Brain microvascular endothelial cell (primary cell): Measurements from ENCODE around the gene ACAP3.

Experiments
- DNase-seq: peaks from one replicate; pipeline ENCODE4 v3.0.0-alpha.2; 2020
- H3K27ac ChIP-seq: fragments of 250-450 bp; sonication (Bioruptor Pico); 2 replicates; pipeline ENCODE4 v1.5.1; 2020; ENCODE audit warnings: mild to moderate bottlenecking, moderate library complexity
- H3K27me3 ChIP-seq: fragments of 250-450 bp; sonication (Bioruptor Pico); replicated peaks from 2 replicates; pipeline ENCODE4 v1.5.1; 2020; ENCODE audit warnings: mild to moderate bottlenecking
- H3K36me3 ChIP-seq: fragments of 250-450 bp; sonication (Bioruptor Pico); replicated peaks from 2 replicates; pipeline ENCODE4 v1.5.1; 2020; ENCODE audit warnings: mild to moderate bottlenecking
- H3K4me3 ChIP-seq: 2 replicates; pipeline ENCODE4 v1.5.1; 2011; ENCODE audit warnings: low read depth, mild to moderate bottlenecking, control low read depth, low read length, moderate library complexity
- in situ Hi-C: cut with HindIII; loops from 2 replicates; pipeline ENCODE4 v1.10.0; 2017; ENCODE audit warnings: low sequenced_read_pairs, low pct_ligation_motif_present
- TF ChIP-seq, protein P1 (sequence below): IDR thresholded peaks from 2 replicates; pipeline ENCODE4 v1.5.1; 2011; ENCODE audit warnings: low read depth, mild to moderate bottlenecking, moderate library complexity, low read length, control low read depth, inconsistent platforms; ENCODE audit errors: missing control alignments

ACAP3 gene

DNA sequence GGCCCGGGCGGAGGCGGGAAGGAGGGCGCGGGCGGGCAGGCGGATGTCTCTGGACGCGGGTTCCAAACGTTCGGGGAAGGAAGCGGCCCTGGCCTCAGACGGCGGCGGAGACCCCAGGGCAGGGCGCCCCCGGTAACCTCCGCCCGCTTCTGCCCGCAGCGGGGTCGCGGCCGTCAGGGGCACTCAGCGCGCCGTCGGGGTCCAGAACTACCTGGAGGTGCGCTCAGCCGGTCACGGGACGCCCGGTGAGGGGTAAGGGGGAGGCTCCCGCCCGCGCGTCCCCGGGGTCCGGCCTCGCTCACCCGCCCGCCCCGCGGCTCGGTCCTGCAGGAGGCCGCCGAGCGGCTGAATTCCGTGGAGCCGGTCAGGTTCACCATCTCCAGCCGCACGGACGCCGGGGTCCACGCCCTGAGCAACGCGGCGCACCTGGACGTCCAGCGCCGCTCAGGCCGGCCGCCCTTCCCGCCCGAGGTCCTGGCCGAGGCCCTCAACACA lies 1.1 kb upstream of the ACAP3 start:
- TF ChIP-seq, protein P1, sequence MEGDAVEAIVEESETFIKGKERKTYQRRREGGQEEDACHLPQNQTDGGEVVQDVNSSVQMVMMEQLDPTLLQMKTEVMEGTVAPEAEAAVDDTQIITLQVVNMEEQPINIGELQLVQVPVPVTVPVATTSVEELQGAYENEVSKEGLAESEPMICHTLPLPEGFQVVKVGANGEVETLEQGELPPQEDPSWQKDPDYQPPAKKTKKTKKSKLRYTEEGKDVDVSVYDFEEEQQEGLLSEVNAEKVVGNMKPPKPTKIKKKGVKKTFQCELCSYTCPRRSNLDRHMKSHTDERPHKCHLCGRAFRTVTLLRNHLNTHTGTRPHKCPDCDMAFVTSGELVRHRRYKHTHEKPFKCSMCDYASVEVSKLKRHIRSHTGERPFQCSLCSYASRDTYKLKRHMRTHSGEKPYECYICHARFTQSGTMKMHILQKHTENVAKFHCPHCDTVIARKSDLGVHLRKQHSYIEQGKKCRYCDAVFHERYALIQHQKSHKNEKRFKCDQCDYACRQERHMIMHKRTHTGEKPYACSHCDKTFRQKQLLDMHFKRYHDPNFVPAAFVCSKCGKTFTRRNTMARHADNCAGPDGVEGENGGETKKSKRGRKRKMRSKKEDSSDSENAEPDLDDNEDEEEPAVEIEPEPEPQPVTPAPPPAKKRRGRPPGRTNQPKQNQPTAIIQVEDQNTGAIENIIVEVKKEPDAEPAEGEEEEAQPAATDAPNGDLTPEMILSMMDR: no peak
- Histone ChIP-seq H3K36me3 (peaks cover 39% of the 10 kb centered on the region), H3K27ac (peak overlapping the region; percentile 67), H3K4me3 (peak overlapping the region; percentile 66), H3K27me3 (no peaks in the 10 kb centered on the region)
- DNase-seq: no peak
- in situ Hi-C loops: no loop called here

DNA sequence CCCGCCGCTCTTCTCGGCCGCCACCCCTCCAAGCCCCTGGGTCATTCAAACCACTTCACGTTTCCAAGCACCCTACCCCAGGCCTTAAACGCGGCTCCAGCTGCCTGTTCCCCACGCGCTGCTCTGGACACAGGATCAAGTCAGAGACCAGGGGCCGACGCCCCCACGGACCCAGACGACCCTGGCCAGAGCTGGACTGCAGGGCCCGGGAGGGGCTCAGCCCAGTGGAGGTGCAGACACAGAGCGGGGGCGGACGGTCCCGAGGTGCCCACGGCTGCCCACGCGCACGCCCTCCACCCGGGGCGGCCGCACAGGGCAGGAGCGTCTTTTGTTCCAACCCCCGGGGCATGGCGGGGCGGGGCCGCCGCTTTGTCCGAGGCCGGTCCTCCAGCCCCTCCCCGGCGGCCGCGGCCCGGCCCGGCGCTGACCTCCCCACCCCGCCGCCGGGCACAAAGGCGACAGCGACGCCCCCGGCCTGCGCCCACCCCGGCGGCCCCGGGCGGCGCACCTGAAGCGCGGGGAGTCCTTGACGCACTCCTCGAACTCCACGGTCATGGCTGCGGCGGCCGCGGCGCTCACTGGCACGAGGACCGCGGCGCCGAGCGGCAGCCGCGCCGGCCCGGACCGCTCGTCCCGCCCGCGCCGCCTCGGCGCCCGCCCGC lies 338 bp downstream of the ACAP3 start:
- in situ Hi-C loops: no loop called here
- TF ChIP-seq, protein P1: no peak
- Histone ChIP-seq H3K27me3 (no peaks in the 10 kb centered on the region), H3K27ac (peak overlapping the region; percentile 72), H3K36me3 (peaks cover 25% of the 10 kb centered on the region), H3K4me3 (peak overlapping the region; percentile 68)
- no peak for DNase-seq

DNA sequence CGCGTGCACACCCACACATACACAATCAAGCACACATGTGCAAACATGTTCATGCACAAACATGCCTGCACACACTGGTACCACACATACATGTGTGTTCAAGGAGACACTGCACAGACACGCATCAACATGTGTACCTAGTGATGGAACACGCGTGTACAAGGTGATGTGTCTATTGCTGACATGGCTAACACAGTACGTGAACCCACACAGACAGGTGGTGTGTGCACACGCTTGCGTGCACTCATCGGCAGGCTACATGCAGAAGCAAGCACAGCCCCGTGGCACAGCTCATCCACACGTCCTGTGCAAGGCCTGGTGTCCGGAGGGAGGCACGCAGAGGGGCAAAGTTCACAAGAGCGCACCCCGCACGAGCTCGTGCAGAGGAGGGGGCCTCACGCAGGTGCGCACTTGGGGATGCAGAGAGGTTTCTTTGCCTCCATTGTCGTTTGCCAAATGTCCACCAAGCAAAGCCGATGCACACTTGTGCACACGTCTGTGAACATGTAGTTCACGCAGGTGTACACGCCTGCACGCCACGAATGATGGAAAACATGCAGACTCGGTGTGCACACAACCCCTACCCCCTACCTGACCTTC lies 969 bp downstream of the ACAP3 start:
- TF ChIP-seq, protein P1: no peak
- no peak overlapping the region for H3K27ac ChIP-seq

DNA sequence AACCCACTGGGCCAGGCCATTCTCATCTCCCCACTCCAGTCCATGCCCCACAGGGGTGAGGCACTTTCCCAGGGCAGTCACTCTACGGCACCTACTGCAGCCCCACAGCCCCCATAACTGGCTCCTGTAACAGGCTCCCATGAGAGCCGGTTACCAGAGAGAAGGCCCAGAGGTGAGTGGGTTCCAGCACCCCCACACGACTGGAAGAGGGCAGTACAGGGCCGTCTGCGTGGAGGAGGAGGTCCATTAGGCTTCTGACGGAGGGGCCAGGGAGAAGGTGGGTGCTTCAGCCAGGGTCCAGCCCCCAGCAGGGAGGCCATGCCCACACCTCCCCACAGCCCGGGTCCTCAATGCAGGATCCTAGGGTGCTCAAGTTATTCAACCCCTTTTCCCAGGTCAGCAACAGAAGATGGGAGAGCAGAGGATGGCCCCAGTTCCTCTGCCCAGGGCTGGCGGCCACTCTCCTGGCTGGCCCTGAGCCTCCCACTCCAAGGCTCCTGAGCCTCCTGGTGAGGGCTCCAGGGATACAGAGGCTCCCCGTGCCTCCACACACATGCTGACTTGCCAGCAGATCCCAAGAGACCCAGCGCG lies 1.6 kb downstream of the ACAP3 start:
- TF ChIP-seq, protein P1: peak; percentile 42
- in situ Hi-C loops: no loop called here
- Histone ChIP-seq H3K27ac (peak overlapping the region; percentile 10), H3K4me3 (peak overlapping the region; percentile 68), H3K27me3 (no peaks in the 10 kb centered on the region), H3K36me3 (peaks cover 15% of the 10 kb centered on the region)
- DNase-seq: no peak

More for the DNA sequence above, 969 bp downstream of the ACAP3 start:
- Histone ChIP-seq H3K36me3 (peaks cover 21% of the 10 kb centered on the region), H3K4me3 (peak overlapping the region; percentile 68), H3K27me3 (no peaks in the 10 kb centered on the region)
- in situ Hi-C loops: no loop called here
- DNase-seq: no peak

DNA sequence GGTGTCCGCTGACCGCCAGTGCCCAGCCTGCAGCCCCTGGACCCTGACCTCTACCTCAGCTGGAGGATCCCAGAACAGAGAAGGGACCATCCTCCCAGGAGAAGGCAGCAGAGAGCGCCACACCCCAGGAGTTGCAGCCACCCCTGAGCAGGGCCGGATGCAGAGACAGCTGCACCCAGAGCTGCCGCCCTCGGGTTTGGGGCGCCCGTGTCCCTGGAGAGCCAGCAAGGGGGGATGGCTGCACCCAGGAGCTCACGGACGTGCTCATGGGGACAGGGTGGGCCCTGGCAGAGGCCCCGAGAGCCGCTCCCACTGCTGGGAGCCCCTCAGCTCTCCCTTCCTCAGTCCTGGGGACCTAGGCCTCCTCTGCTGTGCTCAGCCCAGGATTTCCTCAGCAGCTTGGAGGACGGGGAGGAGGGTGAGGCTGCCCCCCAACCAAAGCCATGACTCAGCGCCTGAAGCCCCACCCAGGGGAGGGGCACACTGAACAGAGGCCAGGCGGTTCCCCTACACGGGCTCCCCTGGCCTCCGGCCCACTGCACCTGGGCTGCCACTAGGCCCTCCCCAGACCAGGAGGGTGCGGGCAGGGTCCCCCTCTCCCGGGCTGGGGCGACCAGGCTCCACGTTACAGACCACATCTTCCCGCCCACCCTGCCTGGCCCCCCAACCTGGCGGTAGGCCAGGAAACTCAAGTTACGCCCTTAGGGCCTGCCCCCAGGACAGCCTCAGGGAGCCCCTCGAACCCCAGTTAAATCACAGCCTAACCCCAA lies 2.2 kb downstream of the ACAP3 start:
- peak overlapping the region; percentile 22 for H3K4me3 ChIP-seq
- H3K36me3 ChIP-seq: peaks cover 9% of the 10 kb centered on the region
- DNase-seq: peak; percentile 48
- H3K27me3 ChIP-seq: no peaks in the 10 kb centered on the region
- in situ Hi-C loops: no loop called here
- peak overlapping the region; percentile 10 for H3K27ac ChIP-seq
- TF ChIP-seq, protein P1: no peak
